Body of pancreas (tissue), 4 donors: Measurements from ENCODE around the gene CHST3. TPM values are rescaled to one million over a fixed set of nuclear protein-coding genes. Genes with fewer than 3 reads are reported as not detected.

Experiments used
- ATAC-seq: fragments of 150-250 bp; one replicate; pipeline ENCODE4 v1.9.1; 2016
- DNase-seq, 4 donors: peaks; one replicate each; pipeline ENCODE4 v3.0.0-alpha.2; 2019
- H3K27ac ChIP-seq, 4 donors: fragments of 200-600 bp; sonication (generic); 1 replicate in 3 of 4; 2 replicates in 1 of 4; pipeline versions ENCODE4 v1.5.1 to v1.6.1; 2016 to 2019; ENCODE audit warnings: mild to moderate bottlenecking in 1 of 4, mixed read lengths in 1 of 4, moderate library complexity in 1 of 4
- H3K27me3 ChIP-seq, 2 donors: fragments of 200-600 bp; sonication (generic); one replicate each; pipeline ENCODE4 v1.6.0; 2016; ENCODE audit warnings: mild to moderate bottlenecking in 1 of 2
- H3K36me3 ChIP-seq, 2 donors: fragments of 200-600 bp; sonication (generic); replicated peaks in 1 of 2; 2 replicates each; pipeline ENCODE4 v1.5.1; 2016; ENCODE audit warnings: low read depth in 2 of 2; ENCODE audit not compliant: insufficient read depth in 1 of 2
- H3K4me1 ChIP-seq: fragments of 200-600 bp; sonication (generic); one replicate; pipeline ENCODE4 v1.6.0; 2016
- H3K4me3 ChIP-seq, 2 donors: fragments of 200-600 bp; sonication (generic); 1 replicate in 1 of 2; 2 replicates in 1 of 2; pipeline ENCODE4 v1.5.1; 2016 to 2019
- H3K9me3 ChIP-seq, 3 donors: fragments of 200-600 bp; sonication (generic); 1 replicate in 2 of 3; 2 replicates in 1 of 3; pipeline ENCODE4 v1.5.1; 2016
- POLR2A ChIP-seq, 3 donors: fragments of 450-650 bp; IDR thresholded peaks; one replicate each; pipeline ENCODE4 v1.6.1; 2016; ENCODE audit warnings: antibody characterized with exemption in 3 of 3, mild to moderate bottlenecking in 2 of 3
- WGBS, 2 donors: methylation state at CpG; one replicate each; pipeline ENCODE4 v1.1.5; 2017; 5-methylcytosine and 5-hydroxymethylcytosine counted together
- intact Hi-C: fragments of 100-400 bp; cut with DNase I; formaldehyde crosslinking; loops from one replicate; pipeline ENCODE4 v1.15.1; 2023
- total RNA-seq, 2 donors: library from RNA; depleted of rRNA; stranded (reverse); fragments of >200 nt; gene quantifications; one replicate each; pipeline ENCODE4 v1.1.0, GENCODE V29; 2016
- TF ChIP-seq, protein P1 (sequence below), 7 experiments: fragments of 450-650 bp in 4 of 7; fragments of 200-600 bp in 3 of 7; sonication (generic) in 3 of 7; IDR thresholded peaks; one replicate each; pipeline ENCODE4 v1.5.1; 2016 to 2019; ENCODE audit warnings: antibody characterized with exemption in 7 of 7

Gene CHST3
- total RNA-seq, 2 donors from 2014 or later: 8.6 to 19.4 TPM

DNA sequence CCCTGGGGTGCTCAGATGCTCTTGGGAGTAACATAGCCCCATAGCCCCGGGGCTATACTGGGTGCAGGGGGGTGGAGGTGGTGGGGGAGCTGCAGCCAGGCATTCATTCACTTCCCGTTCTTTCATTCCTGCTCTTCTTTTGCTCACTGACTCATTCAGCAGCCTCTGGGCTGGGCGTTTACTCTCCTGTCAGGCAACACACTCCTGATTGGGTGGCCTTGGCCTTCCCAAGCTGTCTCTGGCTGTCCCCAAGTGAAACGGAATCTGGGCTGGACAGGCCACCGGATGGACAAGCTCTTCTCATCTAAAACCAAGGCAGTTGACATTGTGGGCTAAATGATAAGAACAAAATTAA lies 34.6 kb downstream of the CHST3 start:
- Histone ChIP-seq H3K4me3 (no peak overlapping the region), H3K27ac (peak overlapping the region in 3 of 4 donors; percentile 53 to 82 (median 71))
- 25 to 26% methylated on average over 5 of the region's 5 CpGs for WGBS, 2 donors

DNA sequence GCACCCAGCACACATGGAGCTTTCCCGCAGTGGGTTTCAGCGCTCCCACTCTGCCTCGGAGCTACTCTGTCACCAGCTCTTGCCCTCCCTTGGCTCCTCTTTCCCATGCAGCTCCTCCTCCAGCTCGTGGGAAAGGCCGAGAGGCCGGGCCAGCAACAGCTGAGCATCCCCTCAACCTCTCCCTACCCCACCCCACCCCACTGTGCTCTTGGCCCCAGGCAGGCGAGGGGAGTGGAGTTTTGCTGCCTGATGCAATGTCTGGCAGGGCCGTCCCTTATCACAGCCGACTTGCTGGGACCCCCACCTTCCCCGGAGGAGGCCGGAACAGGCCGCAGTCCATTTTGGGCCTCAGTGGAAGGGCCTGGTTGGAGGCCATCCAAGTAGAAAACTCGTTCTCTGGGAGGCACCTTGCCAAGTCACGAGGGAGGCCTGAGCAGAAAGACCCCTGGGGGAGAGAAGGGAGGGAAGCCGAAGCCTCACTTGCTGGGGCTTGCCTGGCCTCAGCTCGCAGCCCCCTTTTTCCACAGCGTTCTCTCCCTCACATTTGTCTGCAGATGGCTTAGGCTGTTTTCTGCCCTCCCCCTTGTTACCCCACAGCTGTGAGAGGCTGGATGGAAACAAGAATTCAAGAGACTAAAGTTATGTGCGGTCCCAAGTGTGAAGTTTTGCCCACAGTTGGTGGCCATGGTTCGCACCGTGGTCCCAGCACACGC lies 35.3 kb downstream of the CHST3 start:
- Histone ChIP-seq H3K27me3 (no peaks in the 10 kb centered on the region), H3K9me3 (no peaks in the 10 kb centered on the region), H3K4me3 (no peak overlapping the region), H3K27ac (peak overlapping the region in 3 of 4 donors; percentile 53 to 82 (median 71)), H3K4me1 (peaks cover 36% of the 10 kb centered on the region), H3K36me3 (no peaks in the 10 kb centered on the region)
- WGBS, 2 donors: 42 to 60% methylated on average over 15 to 21 of the region's 21 CpGs
- intact Hi-C loops: no loop called here
- TF ChIP-seq, protein P1, sequence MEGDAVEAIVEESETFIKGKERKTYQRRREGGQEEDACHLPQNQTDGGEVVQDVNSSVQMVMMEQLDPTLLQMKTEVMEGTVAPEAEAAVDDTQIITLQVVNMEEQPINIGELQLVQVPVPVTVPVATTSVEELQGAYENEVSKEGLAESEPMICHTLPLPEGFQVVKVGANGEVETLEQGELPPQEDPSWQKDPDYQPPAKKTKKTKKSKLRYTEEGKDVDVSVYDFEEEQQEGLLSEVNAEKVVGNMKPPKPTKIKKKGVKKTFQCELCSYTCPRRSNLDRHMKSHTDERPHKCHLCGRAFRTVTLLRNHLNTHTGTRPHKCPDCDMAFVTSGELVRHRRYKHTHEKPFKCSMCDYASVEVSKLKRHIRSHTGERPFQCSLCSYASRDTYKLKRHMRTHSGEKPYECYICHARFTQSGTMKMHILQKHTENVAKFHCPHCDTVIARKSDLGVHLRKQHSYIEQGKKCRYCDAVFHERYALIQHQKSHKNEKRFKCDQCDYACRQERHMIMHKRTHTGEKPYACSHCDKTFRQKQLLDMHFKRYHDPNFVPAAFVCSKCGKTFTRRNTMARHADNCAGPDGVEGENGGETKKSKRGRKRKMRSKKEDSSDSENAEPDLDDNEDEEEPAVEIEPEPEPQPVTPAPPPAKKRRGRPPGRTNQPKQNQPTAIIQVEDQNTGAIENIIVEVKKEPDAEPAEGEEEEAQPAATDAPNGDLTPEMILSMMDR (IDR thresholded peaks at IDR 0.05): no peak
- TF ChIP-seq POLR2A (IDR thresholded peaks at IDR 0.05): no peak
- ATAC-seq: peak; percentile 30
- DNase-seq: peak in 2 of 4 donors; percentile 41 to 50

More for the DNA sequence above, 34.6 kb downstream of the CHST3 start:
- DNase-seq (peak in 2 of 4 donors; percentile 37 to 49), ATAC-seq (peak; percentile 45)
- Histone ChIP-seq H3K27me3 (no peaks in the 10 kb centered on the region), H3K36me3 (no peaks in the 10 kb centered on the region), H3K9me3 (no peaks in the 10 kb centered on the region), H3K4me1 (peaks cover 36% of the 10 kb centered on the region)
- intact Hi-C loops: no loop called here
- TF ChIP-seq, protein P1 (IDR thresholded peaks at IDR 0.05): no peak

DNA sequence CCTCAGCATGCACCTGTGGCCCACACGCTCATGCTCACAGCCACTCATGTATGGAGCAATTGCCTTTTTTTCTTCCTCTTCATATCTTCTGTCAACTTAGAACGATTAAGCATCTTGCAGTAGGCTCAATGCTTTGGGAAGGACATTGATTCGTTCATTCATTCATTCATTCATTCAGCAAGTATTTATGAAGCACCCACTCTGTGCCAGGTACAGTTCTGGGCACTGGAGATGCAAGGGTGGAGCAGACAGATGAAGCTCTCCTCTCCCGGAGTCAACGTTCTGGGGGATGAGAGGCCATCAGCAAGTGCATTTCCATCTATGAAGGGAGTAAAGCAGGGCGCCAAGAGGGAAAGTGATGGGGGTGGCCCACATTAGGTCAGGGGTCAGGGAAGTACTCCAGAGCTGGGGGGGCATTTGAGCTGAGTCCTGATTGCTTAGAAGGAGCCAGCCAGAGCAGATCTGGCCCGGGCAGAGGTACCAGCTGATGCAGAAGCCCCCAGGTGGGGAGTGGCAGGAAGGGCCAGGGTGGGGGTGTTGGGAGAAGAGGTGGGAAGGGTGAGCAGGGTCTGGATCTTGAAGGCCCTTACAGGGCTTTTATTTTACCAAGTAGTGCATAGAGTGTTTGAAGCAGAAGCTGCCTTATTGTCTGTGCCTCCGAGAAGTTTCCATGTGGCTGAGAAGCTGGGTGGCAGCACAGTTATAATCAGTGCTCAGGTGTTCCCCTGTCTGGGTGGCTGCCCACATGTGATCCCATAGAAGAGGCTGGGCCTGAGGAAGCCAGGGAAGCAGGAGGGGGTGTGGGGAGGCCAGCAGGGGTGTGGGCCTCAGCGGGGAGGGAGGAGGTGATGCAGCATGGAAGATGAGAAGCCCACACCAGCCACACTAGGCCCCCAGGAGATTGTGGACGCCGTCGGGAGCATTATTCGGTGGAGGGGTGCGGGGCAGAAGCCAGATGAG lies 36.2 kb downstream of the CHST3 start:
- Histone ChIP-seq H3K27ac (peak overlapping the region; percentile 17 to 82 (median 62)), H3K27me3 (no peaks in the 10 kb centered on the region), H3K4me3 (no peak overlapping the region), H3K36me3 (no peaks in the 10 kb centered on the region), H3K4me1 (peaks cover 36% of the 10 kb centered on the region), H3K9me3 (no peaks in the 10 kb centered on the region)
- no peak for ATAC-seq
- DNase-seq: no peak
- intact Hi-C loops: no loop called here
- WGBS, 2 donors: 70 to 77% methylated on average over 13 to 14 of the region's 14 CpGs
- TF ChIP-seq POLR2A (IDR thresholded peaks at IDR 0.05): no peak
- TF ChIP-seq, protein P1 (IDR thresholded peaks at IDR 0.05): no peak

DNA sequence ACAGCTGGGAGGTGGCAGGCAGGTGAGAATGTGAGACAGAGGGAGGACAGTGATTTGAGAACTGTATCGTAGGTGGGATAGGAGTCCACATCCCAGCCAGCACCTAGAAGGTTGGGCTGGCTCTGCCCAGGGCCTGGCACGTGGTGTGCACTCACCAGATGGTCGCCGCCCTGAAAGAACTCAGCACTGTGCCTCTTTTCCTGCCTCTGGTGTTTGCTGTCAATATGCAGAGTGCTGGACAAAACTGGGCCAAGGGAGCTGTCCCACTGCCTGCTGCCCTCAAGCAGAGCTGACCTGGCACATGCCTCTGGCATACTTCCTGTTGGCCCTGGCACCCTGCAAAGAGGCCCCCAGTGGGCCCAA lies 36.8 kb downstream of the CHST3 start:
- DNase-seq: peak in 3 of 4 donors; percentile 37 to 38 (median 38)
- 68 to 70% methylated on average over 3 to 4 of the region's 4 CpGs for WGBS, 2 donors
- intact Hi-C loops: no loop called here
- H3K4me3 ChIP-seq: no peak overlapping the region
- peak overlapping the region; percentile 17 to 82 (median 52) for H3K27ac ChIP-seq
- no peaks in the 10 kb centered on the region for H3K9me3 ChIP-seq
- ATAC-seq: peak; percentile 22
- TF ChIP-seq, protein P1 (IDR thresholded peaks at IDR 0.05): no peak
- TF ChIP-seq POLR2A (IDR thresholded peaks at IDR 0.05): no peak
- H3K36me3 ChIP-seq: no peaks in the 10 kb centered on the region
- no peaks in the 10 kb centered on the region for H3K27me3 ChIP-seq
- H3K4me1 ChIP-seq: peaks cover 36% of the 10 kb centered on the region
